Hematopoietic multipotent progenitor cell treated with erythropoietin and hydrocortisone succinate and interleukin-3 and kit ligand, for 15 days (in vitro differentiated cells): Measurements from ENCODE around the gene CEP128.

Experiments used
- DNase-seq: peaks from one replicate; pipeline ENCODE4 v3.0.0-alpha.2; 2015; ENCODE audit warnings: low spot score

Gene CEP128

DNA sequence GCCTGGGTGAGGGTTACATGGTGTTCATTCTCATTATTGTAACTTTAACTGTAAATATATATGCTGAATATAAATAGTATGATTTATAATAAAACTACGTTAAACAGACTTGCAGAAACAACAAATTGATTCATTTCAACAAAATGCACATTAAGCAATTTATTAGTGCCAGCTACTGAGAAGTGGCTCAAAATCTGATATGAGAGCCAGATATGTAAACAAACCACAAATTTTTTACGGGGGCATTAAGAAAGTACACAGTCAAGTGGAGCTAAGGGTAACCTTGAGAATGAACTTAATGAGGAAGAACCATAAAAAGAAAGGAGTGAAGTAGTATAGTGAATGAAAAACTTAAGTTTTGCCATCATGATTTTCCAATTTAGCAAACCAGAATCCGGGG, 40.3 kb downstream of the CEP128 start:
- no peak for DNase-seq

DNA sequence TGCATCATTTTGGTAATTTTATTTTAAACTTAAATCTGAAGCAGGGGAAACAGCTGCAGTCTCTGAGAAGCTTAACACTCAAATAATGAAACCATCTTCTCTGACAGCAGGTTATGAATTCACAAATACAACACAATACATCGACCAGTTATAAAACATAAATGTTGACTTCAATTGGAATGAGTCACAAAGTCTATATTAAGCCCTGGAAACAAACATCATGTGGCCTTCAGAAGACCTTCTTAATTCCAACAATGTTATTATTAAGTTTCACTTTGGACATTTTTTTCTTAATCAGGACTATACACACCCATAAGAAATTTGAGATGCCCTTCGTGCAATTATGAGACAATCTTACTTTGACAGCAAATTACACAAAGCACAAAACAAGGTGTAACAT, 68.9 kb downstream of the CEP128 start:
- DNase-seq = no peak

DNA sequence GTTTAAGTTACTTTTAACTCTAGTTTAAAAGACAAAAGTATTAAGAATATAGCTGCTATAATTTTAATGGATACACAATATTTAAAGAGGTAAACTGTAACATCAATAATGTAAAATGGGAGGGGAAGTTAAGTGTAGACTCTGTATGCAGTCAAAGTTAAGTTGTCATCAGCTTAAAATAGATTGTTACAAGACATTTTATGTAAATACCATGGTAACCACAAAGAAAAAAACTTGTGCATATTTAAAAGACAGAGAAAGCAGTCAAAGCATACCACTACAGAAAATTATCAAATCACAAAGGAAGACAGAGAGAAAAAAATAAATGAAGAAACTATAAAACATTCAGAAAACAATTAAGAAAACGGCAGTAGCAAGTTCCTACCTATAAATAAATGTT, 73.3 kb downstream of the CEP128 start:
- no peak for DNase-seq

DNA sequence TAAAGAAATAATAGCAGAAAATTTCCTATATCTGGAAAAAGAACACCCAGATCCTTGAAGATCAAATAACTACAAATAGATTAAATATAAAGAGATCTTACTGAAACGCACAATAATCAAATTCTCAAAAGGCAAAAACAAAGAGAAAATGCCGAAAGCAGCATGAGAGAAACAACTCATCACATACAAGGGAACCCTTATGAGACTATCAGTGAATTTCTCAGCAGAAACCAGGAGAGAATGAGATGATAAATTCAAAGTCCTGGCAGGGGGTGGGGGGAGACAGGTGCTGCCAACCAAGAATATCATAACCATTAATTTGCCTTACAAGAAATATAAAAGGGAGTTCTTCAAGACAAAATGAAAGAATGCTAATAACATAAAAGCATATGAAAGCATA, 73.7 kb downstream of the CEP128 start:
- DNase-seq = no peak

DNA sequence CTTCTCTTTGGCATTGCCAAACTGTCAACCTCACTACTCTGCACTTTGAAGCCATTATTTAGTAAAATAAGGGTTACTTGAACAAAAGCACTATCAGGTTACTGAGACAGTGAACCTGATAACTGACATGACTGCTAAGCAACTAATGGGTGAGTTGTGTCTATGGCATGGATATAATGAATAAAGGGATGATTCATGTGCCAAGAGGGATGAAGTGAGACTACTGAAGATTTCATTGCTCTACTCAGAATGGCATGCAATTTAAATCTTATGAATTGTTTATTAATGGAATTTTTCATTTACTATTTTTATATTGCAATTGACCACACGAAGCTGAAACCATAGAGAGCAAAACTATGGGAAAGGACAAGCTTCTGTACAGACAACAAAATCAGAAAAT, 74.4 kb downstream of the CEP128 start:
- no peak for DNase-seq

DNA sequence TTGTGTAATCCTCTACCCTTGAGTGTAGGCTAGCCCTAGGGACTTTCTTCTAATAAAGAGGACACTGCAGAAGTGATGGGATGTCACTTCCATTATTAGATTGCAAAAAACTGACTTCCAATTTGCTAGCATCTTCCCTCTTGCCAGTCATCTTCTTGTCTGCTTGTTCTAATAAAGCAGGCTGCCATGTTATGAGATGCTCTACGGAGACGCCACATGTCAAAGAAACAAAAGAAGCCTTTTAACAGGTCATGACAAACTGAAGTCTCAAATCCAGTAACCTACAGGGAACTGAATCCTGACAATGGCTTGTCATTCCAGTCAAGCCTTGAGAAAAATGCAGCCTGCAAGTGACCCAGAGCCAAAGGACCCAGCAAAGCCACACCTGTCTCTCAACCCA, 76.0 kb downstream of the CEP128 start:
- DNase-seq = no peak

DNA sequence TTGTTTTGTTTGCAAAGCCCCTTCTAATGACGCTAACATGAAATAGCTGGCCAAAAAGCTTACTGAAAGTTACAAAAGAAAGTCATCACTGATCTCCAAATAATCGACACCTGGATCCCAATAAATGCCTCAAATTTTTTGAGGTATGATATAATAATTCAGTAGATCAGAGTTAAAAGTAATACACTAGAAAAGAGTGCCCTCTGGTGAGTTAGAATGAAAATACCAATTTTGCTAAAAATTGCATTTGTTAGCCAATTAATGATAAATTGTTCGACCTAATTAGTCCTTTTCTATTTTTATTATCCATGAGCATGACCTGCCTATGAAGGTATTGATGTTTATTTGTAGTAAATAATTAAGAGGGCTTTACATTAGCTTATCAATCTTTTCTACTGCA, 78.6 kb downstream of the CEP128 start:
- DNase-seq = no peak

DNA sequence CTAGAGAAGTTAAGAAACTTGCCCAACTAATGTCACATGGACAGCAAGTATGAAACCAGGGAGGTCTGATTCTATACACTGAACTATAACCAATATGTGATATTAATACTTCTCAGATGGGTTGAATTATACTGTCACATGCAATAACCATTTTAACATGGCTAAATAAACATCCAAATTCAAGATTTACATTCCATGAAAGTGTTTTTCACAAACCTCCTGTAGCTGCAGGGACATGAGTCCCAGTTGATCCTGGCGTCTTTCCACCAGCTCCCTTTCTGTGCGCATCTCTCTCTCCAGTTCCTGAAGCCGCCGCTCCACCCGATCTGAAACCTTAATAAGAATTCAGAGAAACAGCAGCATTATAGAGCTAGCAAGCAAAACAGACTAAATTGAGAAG, 79.0 kb downstream of the CEP128 start:
- no peak for DNase-seq

DNA sequence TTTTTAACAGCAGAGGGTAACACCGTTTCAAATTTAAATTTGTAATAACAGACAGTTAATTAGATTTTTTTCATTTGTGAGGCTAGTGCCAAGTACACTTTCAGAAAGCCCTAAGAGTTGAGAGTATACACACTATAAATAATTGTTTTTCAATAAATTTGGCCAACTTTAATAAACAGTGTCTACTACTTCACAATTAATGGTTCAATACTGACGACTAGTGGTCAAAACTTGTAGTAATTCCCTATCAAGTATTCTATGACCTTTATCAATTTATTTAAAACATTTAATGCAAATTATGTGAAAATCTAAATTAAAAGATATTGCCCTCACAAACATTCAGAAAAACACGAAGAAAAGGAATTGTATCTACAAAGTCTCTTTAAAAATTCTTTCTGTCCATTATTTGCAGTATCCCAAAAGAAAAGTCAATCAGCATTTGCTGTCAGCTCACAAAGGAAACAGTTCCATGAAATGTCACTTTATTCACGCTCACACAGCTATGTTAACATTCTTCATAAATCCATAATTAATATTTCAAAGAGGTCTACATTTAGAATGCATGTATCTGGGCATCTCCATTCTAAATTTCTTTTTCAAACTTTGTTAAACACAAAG, 91.2 kb downstream of the CEP128 start:
- peak; percentile 34 for DNase-seq

DNA sequence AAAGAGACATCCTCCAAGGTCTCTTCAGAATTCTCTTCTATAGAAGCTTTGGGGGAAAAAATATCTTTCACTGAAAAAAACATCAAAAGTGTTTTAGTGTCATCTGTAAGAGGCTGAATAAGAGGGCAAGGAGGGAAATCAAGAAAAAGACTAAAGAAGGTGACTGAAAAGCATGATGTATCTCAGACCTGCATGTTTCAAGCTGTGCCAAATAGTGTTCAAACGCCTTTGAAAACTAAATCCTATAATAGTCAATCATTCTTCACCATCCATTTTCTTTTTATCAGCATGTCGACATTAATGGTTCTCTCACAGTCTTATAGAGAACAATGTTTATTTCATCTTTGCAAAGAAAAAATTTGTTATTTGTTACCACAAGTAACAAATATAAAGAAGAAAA, 94.5 kb downstream of the CEP128 start:
- no peak for DNase-seq

DNA sequence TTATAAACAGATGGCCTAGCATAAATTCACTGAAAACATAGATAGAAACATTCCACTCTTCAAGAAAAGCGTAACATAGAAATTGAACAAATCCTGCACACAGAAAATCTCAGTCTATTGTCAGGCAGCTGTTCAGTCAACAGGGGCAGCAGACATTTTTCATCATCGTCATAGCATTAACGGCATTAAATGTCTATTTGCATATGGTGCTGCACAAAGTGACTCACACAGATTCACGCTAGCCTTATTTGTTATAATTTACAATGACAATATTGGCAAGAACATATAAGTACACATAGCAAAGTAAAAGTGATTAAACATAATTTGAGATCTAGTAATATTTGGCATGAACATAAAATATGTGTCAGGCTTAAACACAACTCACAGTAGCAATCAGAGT, 95.7 kb downstream of the CEP128 start:
- no peak for DNase-seq

DNA sequence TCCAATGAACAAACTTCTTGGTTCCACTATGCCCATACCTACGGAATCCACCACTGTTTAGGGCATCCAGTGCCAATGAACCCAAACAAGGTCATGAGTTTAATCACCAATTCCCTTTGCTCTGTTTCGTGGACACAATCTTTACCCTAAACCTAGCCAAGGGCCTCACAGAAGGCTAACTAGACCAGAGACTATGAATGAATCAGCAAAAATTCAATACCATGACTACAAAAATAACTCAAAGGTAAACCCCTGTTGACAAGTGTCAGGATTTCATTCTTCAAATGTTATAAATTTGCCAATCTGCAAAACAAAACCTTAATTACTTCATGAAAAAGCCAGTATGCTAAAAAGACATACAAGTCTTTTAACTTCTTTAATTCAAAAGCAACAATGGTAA, 96.7 kb downstream of the CEP128 start:
- no peak for DNase-seq

DNA sequence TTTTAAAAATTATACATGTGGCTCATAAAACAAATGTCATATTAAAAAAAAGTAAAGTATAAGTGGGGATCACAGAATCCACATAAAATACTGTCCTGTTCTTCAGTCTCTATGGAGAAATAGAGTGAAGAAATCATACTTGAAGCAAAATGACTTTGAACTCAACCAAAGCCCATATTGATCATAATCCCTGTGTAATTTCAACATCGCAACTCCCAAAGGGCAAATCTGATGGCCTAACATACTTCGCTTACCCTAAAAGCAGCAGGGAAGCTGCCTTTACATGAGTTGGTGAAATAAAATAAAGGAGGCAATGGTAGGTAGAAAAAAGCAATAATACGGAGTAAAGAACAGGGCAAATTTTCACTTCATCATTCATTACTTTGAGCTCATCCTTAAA, 101.8 kb downstream of the CEP128 start:
- DNase-seq = no peak

DNA sequence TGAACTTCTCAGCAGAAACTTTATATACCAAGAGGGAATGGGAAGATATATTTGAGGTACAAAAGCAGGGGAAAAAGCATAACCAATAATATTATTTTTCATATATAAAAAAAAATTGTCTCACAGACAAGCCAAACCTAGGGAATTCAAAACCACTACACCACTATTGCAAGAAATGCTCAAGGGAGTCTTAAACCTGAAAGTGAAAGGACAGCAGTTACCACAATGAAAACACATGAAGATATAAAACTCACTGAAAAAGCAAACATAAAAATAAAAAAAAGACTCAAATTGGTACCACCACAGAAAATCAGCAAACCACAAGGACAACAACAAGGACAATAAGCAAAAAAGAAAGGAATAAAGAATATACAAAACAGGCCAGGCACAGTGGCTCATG, 131.9 kb downstream of the CEP128 start:
- DNase-seq = no peak

DNA sequence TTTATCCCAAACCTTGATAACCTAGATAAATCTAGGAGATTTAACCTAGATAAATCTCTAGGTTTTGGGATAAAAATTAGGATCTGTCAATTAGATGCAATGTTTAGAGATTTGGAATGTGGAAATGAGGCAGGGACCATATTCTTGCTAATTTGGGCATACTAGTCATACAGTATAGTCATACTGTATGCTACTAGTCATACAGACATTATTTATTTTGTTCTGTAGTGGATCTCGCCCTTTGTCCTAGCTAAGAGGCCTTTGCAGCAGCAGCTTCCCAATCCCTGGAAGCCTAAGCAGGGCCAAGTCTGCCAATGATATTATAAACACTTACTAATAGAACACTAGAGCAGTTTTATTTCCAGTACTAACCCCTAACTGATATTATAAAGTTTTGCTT, 136.4 kb downstream of the CEP128 start:
- no peak for DNase-seq

DNA sequence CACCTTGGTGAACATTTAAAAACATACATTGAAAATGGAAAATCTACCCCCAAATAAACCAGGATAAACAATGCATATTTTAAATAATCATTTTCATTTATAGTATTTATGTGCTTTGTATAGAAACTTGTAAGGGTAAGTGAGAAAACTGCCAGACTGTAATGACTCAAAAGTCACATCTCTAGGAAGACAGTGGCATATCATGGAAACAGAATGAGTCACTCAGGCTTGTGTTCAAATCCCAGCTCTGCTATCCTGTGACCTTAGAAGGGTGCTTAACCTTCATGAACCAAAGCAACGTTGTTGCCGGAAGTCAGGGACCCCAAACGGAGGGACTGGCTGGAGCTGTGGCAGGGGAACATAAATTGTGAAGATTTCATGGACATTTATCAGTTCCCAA, 142.7 kb downstream of the CEP128 start:
- no peak for DNase-seq

DNA sequence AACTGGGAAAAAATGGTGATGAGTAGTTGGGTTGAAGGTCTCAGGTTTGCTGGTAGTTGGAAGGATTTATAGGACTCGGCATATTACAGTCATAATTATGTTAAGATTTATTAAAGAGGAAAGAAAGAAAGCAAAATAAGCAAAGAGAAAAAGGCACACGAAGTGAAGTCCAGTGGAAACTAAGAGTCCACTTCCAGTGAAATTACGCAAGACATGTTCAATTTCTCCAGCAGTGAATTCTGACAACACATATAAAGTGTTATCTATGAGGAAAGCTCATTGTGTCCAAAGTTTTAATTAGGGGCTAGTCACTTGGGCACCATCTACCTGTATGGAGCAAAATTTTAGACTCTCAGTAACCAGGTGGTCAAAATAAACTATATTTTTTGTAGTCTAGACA, 143.3 kb downstream of the CEP128 start:
- no peak for DNase-seq

DNA sequence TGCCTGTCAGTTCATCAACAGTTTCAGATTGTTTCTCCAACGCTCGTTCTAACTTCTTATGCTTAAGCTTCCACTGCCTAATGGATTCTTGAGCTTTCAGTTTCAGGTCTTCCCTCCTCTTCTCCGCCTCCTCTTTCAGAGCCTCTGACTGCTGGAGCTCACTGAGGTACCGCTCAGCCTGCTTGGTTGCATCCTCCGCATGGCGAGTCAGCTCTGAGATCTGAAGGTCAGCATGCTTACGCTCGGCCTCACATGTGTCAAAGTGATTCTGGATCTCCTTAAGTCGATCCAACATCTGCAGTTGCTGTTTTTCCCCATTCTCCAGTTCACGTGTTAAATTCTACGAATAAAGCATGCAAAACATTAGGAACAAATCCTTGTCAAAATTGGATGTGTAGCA, 148.8 kb downstream of the CEP128 start:
- no peak for DNase-seq

DNA sequence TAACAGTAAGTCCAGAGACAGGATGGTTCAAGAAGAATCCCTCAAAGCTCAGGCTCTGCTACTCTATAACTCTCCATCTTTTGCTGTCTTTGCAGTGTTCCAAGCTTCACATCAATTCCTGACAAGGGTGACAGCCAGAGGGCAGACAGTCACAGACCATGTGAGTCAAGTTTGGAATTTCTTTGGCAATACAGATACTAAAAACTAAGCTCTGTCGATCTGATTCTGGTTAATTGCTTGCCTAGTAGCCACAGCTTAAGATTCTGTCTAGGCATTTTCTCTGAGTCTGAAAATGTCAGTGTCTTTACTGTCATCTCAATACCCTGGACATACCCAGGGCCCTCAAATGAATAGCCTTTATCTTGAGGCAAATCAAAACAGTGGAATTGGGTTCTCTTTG, 153.7 kb downstream of the CEP128 start:
- no peak for DNase-seq

DNA sequence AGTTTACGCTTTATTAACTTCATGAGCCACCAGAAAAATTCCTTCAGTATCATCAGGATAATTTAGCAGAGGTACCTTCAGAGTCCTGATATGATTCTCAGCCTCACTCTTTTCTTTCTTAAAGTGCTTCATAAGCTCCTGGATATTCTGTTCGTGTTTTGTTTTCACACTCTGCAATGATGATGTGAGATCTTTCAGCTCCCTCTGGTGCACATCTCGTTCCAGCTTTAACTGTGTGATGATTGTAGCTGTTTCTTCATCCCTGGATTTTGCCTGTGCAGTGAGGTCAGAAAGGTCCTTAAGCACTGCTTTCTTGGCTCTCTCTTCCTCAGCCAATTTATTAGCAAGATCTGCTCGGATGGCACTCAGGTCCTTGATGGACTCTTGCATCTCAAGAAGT, 156.7 kb downstream of the CEP128 start:
- no peak for DNase-seq

DNA sequence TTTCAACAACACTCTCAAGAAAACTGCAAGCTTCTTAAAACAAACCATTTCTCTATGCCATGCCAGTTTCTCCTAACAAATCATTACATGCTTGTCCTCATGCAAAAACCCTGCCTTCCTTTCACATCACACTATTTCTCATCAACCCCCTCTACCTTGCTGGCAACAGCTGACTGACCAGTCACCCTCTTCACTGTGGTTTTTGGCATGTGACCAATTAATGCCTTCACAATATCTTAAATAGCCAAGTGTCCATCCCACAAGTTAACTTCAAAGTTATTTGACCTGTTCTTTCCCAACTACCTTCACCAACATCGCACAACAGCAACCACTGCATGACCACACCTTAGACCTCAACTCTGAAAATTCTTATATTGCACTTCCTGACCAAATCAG, 159.6 kb downstream of the CEP128 start:
- no peak for DNase-seq

DNA sequence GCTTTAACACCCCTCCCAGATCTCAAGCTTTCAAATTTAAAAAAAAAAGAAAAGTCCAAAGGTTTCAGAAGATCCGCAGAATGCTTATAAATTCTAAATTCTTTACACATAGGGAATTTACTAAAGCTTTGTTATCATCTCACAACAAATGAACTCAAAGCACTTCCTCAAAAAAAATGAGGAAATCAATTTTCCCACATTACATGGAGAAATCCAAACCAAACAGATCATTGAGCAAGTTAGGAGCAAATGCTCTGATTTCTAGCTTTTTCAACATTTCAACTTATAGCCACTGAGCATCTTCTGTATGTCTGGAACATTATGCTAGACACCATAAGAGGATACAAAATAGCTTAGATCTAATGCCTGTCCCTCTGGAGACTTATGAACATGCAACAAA, 161.0 kb downstream of the CEP128 start:
- DNase-seq = no peak

DNA sequence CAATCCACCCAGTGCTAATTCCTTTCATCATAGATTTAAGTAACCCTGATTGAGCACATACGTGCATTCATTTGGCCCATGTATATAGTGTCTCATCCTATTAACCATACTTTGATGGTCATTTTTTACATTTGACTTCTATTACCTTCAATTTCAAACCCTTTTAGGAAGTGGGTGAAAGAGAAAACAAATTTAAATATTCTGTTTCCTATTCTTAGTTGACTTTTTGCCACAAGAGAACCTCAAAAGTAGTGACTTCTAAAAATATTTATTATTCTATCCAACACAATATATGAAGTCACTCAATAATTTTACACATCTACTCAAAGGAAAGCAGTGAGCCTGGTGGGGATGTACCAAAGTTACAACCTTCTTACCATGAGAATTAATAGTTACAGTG, 164.9 kb downstream of the CEP128 start:
- DNase-seq = no peak

DNA sequence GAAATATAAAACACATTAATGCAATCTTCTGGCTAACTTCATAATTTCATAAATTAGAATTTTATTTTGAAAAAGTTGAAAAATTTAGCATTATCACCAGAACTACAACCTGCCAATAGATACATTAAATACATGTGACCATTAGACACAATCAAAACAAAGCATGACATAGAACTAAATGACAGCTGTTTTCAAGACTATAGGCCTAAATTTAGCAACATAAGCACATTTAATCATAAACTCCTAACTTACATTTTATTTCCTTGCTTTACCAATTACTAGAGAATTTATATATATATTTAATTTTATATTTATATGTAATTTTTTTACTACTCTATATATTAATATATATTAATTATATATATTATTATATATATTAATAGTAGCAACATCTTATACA, 165.4 kb downstream of the CEP128 start:
- no peak for DNase-seq

DNA sequence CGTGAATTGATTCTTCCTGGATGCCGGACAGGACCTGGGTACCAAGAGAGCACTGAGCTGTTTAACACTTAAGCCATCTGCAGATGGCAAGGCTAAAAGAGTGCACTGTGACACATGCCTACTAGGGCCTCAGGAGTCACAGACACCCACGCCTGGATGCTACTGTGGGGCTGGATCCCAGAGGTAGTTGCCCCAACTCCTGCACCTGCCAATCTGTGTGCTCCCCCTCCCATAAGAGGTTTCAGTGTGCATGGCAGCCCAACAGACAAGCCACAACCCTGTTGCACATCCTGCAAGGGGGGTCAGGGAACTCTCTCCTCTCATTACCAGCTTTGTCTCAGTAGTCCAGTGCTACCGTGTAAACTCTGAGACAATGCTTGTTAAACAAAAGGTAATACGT, 169.0 kb downstream of the CEP128 start:
- no peak for DNase-seq
